Hepatocyte (in vitro differentiated cells): ENCODE measurements around the gene CRELD2. TPM values are rescaled to one million over a fixed set of nuclear protein-coding genes. Genes with fewer than 3 reads are reported as not detected.

Source experiments
- DNase-seq: peaks from one replicate; pipeline ENCODE4 v3.0.0-alpha.2; 2016; ENCODE audit warnings: low spot score
- H2AFZ ChIP-seq: fragments of 200-600 bp; sonication (generic); 2 replicates; pipeline ENCODE4 v1.6.0; 2016; ENCODE audit warnings: antibody characterized with exemption, mild to moderate bottlenecking
- H3K27ac ChIP-seq: fragments of 200-600 bp; sonication (generic); 2 replicates; pipeline ENCODE4 v1.5.1; 2016; ENCODE audit warnings: mild to moderate bottlenecking
- H3K27me3 ChIP-seq: fragments of 200-600 bp; sonication (generic); 2 replicates; pipeline ENCODE4 v1.6.1; 2016
- H3K36me3 ChIP-seq: fragments of 200-600 bp; sonication (generic); replicated peaks from 2 replicates; pipeline ENCODE4 v1.5.1; 2016; ENCODE audit warnings: low read depth; ENCODE audit not compliant: insufficient read depth
- H3K4me1 ChIP-seq: fragments of 200-600 bp; sonication (generic); 2 replicates; pipeline ENCODE4 v1.5.1; 2016; ENCODE audit warnings: mild to moderate bottlenecking, moderate library complexity; ENCODE audit not compliant: insufficient read depth
- H3K4me2 ChIP-seq: fragments of 200-600 bp; sonication (generic); 2 replicates; pipeline ENCODE4 v1.6.0; 2016
- H3K4me3 ChIP-seq: fragments of 200-600 bp; sonication (generic); 2 replicates; pipeline ENCODE4 v1.5.1; 2016; ENCODE audit warnings: mild to moderate bottlenecking
- H3K79me2 ChIP-seq: fragments of 200-600 bp; sonication (generic); 2 replicates; pipeline ENCODE4 v1.6.0; 2017; ENCODE audit warnings: mild to moderate bottlenecking
- H3K9me2 ChIP-seq: fragments of 200-600 bp; sonication (generic); replicated peaks from 2 replicates; pipeline ENCODE4 v1.6.0; 2017; ENCODE audit warnings: mild to moderate bottlenecking; ENCODE audit not compliant: insufficient read depth
- H3K9me3 ChIP-seq: fragments of 200-600 bp; sonication (generic); 2 replicates; pipeline ENCODE4 v1.5.1; 2016; ENCODE audit warnings: low read depth, mild to moderate bottlenecking
- H4K20me1 ChIP-seq: fragments of 200-600 bp; sonication (generic); 2 replicates; pipeline ENCODE4 v1.6.0; 2016; ENCODE audit warnings: mild to moderate bottlenecking; ENCODE audit not compliant: insufficient read depth, poor library complexity, severe bottlenecking
- EZH2 ChIP-seq: fragments of 200-600 bp; sonication (generic); IDR thresholded peaks from 2 replicates; pipeline ENCODE4 v1.6.1; 2016; ENCODE audit warnings: antibody characterized with exemption, mild to moderate bottlenecking, borderline replicate concordance
- EZH2phosphoT487 ChIP-seq: fragments of 200-600 bp; sonication (generic); IDR thresholded peaks from one replicate; pipeline ENCODE4 v1.6.1; 2018; ENCODE audit warnings: antibody characterized with exemption, mild to moderate bottlenecking, low read depth, moderate library complexity; ENCODE audit not compliant: unreplicated experiment, severe bottlenecking
- WGBS: methylation state at CpG from one replicate; pipeline ENCODE4 v1.1.6; 2016; ENCODE audit warnings: low lambda C conversion rate; ENCODE audit errors: missing lambda C conversion rate; 5-methylcytosine and 5-hydroxymethylcytosine counted together
- polyA plus RNA-seq: library from polyadenylated mRNA; unstranded; fragments of >200 nt; fragmentation: Nextera tagmentation; extraction: Ambion mirVana; gene quantifications from 2 replicates; pipeline ENCODE4 v1.2.1, GENCODE V29; 2016
- total RNA-seq: library from RNA; depleted of rRNA; stranded (reverse); fragments of >200 nt; gene quantifications from 2 replicates; pipeline ENCODE4 v1.2.3, GENCODE V29; 2014
- TF ChIP-seq, protein P1 (sequence below): fragments of 200-600 bp; sonication (generic); IDR thresholded peaks from 2 replicates; pipeline ENCODE4 v1.5.1; 2016; ENCODE audit warnings: antibody characterized with exemption, mild to moderate bottlenecking; ENCODE audit not compliant: poor library complexity

The CRELD2 gene
- total and polyA plus RNA-seq, 2 experiments from 2014 or later, result 79.7 to 129 TPM

DNA sequence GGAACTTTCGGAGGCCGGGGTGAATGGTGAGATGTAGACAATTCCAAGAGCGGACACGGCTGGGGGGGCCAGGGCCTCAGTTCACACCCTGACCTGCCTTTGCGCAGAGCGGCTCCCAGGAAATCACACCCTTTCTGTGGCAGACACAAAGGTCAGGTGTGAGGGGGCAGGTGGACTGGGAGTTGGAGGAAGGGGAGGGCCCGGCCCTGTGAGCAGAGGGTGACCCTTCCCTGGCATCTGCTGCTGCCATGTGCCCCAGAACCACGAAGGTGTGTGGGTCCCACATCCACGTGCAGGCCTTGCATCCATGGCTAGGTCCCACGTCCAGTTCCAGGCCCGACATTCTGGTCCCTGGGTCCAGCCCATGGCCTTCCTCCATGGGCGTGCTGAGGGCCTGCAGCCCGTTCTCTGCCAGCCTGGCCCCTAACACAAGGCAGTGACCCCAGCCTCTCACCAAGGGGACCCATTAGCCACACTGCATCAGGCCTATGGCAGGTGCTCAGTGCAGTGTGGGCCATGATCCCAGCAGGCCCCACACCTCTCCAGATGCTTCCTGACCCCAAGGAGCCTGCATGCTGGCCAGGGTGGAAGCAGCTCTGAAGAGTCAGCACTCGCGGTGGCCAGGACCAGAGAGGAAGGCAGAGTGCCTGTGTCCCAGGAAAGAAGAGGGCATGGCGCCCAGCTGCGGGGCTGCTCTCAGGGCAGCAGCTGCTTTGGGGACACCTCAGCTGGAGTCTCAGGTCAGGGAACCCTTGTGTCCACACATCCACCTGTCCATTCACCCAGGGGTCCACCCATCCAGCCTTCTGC lies 23.3 kb downstream of the CRELD2 start:
- no peaks in the 10 kb centered on the region for H3K9me2 ChIP-seq

DNA sequence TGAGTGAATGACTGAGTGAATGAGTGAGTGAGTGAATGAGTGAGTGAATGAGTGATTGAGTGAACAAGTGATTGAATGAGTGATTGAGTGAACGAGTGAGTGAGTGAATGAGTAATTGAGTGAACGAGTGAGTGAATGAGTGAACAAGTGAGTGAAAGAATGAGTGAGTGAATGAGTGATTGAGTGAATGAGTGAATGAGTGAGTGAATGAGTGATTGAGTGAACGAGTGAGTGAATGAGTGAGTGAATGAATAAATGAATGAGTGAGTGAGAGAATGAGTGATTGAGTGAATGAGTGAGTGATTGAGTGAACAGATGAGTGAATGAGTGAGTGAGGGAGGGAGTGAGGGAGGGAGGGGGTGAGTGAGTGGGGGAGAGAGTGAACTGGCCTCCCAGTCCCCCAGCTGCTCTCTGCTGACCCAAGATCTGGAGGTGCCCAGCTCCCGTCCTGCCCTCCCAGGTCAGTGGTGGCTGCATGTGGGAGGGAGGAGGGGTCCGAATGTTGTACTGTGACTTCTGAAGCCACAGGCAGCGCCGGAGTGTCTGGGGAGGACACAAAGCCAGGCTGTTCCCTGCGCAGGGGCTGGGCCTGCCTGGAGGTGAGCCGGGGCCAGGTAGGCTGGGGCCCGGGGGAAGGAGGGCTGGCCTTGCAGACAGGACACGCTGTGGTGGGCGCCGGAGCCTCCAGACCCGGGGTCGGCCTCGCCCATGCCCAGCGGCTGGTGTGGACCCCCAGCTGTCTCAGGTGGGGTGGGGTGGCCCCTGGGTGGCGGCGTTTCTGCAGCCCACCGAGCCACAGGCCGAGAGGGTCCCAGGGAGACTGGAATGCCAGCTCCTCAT lies 24.4 kb downstream of the CRELD2 start:
- H3K27ac ChIP-seq, result peak overlapping the region; percentile 72
- no peaks in the 10 kb centered on the region for H3K27me3 ChIP-seq
- H3K4me3 ChIP-seq, result no peak overlapping the region
- no peak overlapping the region for H3K4me2 ChIP-seq
- WGBS, result 92% methylated on average over 19 of the region's 21 CpGs
- H3K36me3 ChIP-seq, result no peaks in the 10 kb centered on the region
- DNase-seq, result no peak
- no peak overlapping the region for H2AFZ ChIP-seq
- H3K9me2 ChIP-seq, result no peaks in the 10 kb centered on the region
- no peaks in the 10 kb centered on the region for H3K9me3 ChIP-seq
- no peak for TF ChIP-seq EZH2
- TF ChIP-seq, protein P1, sequence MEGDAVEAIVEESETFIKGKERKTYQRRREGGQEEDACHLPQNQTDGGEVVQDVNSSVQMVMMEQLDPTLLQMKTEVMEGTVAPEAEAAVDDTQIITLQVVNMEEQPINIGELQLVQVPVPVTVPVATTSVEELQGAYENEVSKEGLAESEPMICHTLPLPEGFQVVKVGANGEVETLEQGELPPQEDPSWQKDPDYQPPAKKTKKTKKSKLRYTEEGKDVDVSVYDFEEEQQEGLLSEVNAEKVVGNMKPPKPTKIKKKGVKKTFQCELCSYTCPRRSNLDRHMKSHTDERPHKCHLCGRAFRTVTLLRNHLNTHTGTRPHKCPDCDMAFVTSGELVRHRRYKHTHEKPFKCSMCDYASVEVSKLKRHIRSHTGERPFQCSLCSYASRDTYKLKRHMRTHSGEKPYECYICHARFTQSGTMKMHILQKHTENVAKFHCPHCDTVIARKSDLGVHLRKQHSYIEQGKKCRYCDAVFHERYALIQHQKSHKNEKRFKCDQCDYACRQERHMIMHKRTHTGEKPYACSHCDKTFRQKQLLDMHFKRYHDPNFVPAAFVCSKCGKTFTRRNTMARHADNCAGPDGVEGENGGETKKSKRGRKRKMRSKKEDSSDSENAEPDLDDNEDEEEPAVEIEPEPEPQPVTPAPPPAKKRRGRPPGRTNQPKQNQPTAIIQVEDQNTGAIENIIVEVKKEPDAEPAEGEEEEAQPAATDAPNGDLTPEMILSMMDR, result no peak
- TF ChIP-seq EZH2phosphoT487, result no peak
- peaks cover 14% of the 10 kb centered on the region for H3K4me1 ChIP-seq
- no peaks in the 10 kb centered on the region for H4K20me1 ChIP-seq
- no peaks in the 10 kb centered on the region for H3K79me2 ChIP-seq

More for the DNA sequence above, 23.3 kb downstream of the CRELD2 start:
- Histone ChIP-seq H3K36me3 (no peaks in the 10 kb centered on the region), H3K27me3 (no peaks in the 10 kb centered on the region), H4K20me1 (no peaks in the 10 kb centered on the region), H3K4me3 (no peak overlapping the region), H3K4me1 (peaks cover 12% of the 10 kb centered on the region), H3K27ac (no peak overlapping the region), H3K4me2 (no peak overlapping the region), H3K9me3 (no peaks in the 10 kb centered on the region), H3K79me2 (no peaks in the 10 kb centered on the region), H2AFZ (no peak overlapping the region)
- TF ChIP-seq EZH2phosphoT487, result no peak
- TF ChIP-seq, protein P1, result no peak
- TF ChIP-seq EZH2, result no peak
- WGBS, result 96% methylated on average over 17 of the region's 17 CpGs
- no peak for DNase-seq

DNA sequence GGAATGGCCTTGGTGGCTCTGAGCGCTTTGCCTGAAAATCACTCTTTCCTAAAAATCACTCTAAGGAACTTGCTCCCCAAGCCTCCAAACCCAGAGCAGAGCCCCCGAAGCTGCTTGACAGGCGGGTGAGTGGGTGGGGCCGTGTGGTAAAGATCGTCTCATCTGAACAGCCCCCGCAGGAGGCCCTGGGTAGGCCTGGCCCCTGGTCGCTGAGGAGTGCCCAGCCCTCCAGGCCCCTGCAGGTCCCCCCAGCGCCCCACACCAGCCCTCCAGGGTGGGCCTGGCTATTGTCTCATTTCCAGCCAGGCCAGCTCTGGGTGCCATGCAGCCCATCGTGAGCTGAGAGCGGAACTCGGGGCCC lies 25.0 kb downstream of the CRELD2 start:
- Histone ChIP-seq H3K4me3 (no peak overlapping the region), H4K20me1 (no peaks in the 10 kb centered on the region), H3K9me2 (no peaks in the 10 kb centered on the region), H3K4me1 (peaks cover 20% of the 10 kb centered on the region), H3K27me3 (no peaks in the 10 kb centered on the region), H3K27ac (peak overlapping the region; percentile 72), H3K9me3 (no peaks in the 10 kb centered on the region), H3K36me3 (no peaks in the 10 kb centered on the region), H3K79me2 (no peaks in the 10 kb centered on the region), H3K4me2 (no peak overlapping the region), H2AFZ (no peak overlapping the region)
- TF ChIP-seq EZH2 (no peak), EZH2phosphoT487 (no peak)
- TF ChIP-seq, protein P1, result no peak
- DNase-seq, result no peak
- 75% methylated on average over 8 of the region's 11 CpGs for WGBS
